ENCODE data around the gene AKR1A1. TPM values are rescaled to one million over a fixed set of nuclear protein-coding genes. Genes with fewer than 3 reads are reported as not detected.

The AKR1A1 gene
- polyA plus RNA-seq, 5 donors, result 138 to 154 (median 142) TPM

DNA sequence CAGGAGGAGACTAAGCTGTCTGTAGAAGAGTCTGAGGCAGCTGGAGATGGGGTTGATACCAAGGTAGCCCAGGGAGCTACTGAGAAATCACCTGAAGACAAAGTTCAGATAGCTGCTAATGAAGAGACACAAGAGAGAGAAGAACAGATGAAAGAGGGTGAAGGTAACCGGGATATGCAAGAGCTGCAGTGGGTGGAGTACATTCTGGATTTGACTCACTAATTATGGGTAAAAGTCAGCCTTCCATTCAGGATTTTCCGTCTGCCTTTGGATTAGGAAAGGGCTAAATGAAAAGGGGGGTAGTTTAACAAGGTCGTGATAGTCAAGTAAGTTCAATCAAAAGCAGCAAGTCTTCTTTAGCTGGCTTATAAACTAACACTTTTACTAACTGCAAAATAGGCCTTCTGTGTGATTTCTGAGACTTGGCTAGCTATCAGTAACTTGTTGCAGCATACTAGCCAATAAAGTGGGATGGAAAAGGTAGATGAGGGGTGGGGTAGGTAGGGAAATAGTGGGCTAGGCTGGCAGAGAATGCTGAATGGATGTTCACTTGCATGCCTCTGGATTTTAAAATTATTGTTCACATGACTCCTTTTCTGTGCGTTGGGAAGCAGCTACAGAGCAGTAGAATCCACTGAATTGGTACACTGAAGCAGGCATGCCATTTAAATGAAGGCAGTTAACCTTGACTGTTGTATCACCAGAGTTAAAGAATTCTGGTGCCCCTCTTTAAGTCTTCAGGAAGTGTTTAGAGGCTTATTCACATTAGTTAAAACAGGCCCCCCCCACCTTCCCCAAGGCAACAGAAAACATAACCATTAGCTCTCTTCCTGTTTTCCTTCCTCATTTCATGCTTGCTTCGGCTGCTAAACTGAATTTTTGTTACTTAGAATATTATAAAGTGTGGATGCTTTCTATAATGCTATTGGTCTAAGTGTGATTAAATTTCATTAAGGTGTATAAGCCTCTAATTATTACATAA is 57.8 kb downstream of the AKR1A1 start:
- DNase-seq, result no peak

GRCh38 chr1:45610589-45611226 is 60.1 kb downstream of the AKR1A1 start:
- no peak for DNase-seq

DNA sequence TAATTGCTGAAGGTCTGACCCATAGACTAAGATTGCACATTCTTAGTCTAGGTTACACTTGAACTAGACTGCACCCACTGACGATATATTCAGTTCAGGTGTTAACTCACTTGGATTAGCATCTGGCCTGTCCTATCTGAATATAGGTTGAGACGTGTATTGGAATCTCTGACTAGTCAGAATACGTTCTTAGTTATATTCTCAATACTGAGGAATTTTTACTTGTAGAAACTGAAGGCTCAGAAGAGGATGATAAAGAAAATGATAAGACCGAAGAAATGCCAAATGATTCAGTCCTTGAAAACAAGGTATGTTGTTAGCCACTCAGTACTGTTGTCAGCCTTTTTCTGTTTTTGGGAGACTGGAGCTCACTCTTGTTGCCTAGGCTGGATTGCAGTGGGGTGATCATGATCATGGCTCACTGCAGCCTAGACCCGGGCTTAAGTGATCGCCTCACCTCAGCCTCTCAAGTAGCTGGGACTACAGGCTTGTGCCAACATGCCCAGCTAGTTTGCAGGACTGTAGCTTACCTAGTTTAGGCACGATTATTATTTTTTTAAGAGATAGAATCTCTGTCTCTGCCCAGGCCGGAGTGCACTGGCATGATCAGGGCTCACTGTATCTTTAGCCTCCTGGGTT is 62.4 kb downstream of the AKR1A1 start:
- DNase-seq, result no peak

- DNase-seq, result no peak
Observed at GRCh38 chr1:45615885-45616284, 65.3 kb downstream of the AKR1A1 start.

DNA sequence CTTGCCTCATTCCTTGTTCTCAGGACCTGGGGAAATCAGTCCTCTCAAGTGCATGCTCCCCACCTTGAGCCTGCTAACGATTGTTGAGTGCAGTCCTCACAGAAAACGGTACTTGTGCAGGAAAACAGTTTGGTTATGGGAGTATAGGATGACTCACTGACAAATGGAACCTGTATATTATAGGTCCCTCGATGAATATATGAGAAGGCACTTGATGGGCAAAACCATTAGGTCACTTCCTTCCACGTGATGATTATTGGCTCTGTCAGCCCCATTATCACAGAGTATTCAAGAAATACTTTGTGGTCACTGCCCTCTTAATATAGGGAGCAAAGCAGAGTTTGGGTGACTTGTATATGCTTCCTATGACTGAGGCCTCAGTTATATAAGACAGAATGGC is 67.0 kb downstream of the AKR1A1 start:
- DNase-seq, result no peak

DNA sequence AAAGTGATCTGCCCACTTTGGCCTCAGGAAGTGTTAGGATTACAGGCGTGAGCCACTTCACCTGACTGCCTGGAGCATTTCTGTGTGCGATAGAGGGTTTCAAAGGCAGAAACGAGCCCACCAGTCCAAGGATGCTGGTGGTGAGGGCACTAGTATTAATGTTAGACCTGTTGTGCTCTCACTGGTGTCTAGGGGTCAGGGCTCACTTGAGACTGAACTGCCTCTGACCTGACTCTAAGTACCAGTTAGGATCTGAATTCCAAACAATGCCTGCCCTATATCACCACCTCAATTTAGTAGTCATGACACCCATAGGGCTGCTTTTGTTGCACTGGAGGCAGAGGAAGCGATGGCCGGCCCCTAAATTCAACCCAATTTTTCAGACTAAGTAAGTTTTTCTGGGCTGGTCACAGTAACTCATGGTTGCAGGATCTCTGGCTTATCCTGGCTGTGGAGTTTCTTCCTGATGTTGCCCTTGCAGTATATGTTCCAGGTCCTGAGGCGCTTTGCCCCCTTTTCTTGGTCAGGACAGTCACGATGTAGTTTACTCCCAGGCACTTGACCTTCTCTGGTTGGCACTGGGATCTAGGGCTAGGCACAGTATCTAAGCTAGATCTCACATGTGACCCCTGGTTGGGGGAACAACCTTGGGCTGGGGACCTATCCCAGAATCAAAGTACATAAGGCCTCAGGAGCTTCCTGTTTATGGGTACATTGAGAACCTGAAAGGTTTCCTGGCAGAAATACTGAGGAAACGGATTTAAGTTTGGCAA is 68.7 kb downstream of the AKR1A1 start:
- no peak for DNase-seq

Other genes starting within 250 kb of the AKR1A1 start
- gene HPDL, start 223.9 kb upstream of the AKR1A1 start, polyA plus RNA-seq (ENCODE audit: insufficient read depth in 1 of 5, insufficient read length in 5 of 5, low replicate concordance in 1 of 5), result 1 to 10 TPM; 1.1 to 2.1 (median 1.7) TPM
- gene TOE1, start 210.7 kb upstream of the AKR1A1 start, polyA plus RNA-seq (ENCODE audit: insufficient read depth in 1 of 5, insufficient read length in 5 of 5, low replicate concordance in 1 of 5), result 10 to 100 TPM; 12.4 to 13.7 (median 12.8) TPM
- gene MUTYH, start 210.4 kb upstream of the AKR1A1 start, polyA plus RNA-seq (ENCODE audit: insufficient read depth in 1 of 5, insufficient read length in 5 of 5, low replicate concordance in 1 of 5), result 10 to 100 TPM; 23.9 to 33.6 (median 32.3) TPM
- gene TESK2, start 59.7 kb upstream of the AKR1A1 start, polyA plus RNA-seq (ENCODE audit: insufficient read depth in 1 of 5, insufficient read length in 5 of 5, low replicate concordance in 1 of 5), result 10 to 100 TPM in 1 of 5 donors, 1 to 10 TPM in 4; 8.6 to 10.7 (median 9.2) TPM
- 1 to 10 TPM; 1.6 to 6.3 (median 5.1) TPM for gene CCDC163, start 50.8 kb upstream of the AKR1A1 start, polyA plus RNA-seq (ENCODE audit: insufficient read depth in 1 of 5, insufficient read length in 5 of 5, low replicate concordance in 1 of 5)
- gene MMACHC, start 50.5 kb upstream of the AKR1A1 start, polyA plus RNA-seq (ENCODE audit: insufficient read depth in 1 of 5, insufficient read length in 5 of 5, low replicate concordance in 1 of 5), result 10 to 100 TPM in 4 of 5 donors, 1 to 10 TPM in 1; 9.3 to 10.9 (median 10.4) TPM
- gene PRDX1, start 28.9 kb upstream of the AKR1A1 start, polyA plus RNA-seq (ENCODE audit: insufficient read depth in 1 of 5, insufficient read length in 5 of 5, low replicate concordance in 1 of 5), result 100 to 1,000 TPM; 220 to 266 (median 258) TPM
- gene NASP, start 33.2 kb downstream of the AKR1A1 start, polyA plus RNA-seq (ENCODE audit: insufficient read depth in 1 of 5, insufficient read length in 5 of 5, low replicate concordance in 1 of 5), result 100 to 1,000 TPM; 270 to 425 (median 352) TPM
- 10 to 100 TPM in 1 of 5 donors, 1 to 10 TPM in 4; 2.7 to 10.4 (median 8.7) TPM for gene CCDC17, start 73.2 kb downstream of the AKR1A1 start, polyA plus RNA-seq (ENCODE audit: insufficient read depth in 1 of 5, insufficient read length in 5 of 5, low replicate concordance in 1 of 5)
- 100 to 1,000 TPM in 4 of 5 donors, 10 to 100 TPM in 1; 87.8 to 131 (median 118) TPM for gene GPBP1L1, start 135.7 kb downstream of the AKR1A1 start, polyA plus RNA-seq (ENCODE audit: insufficient read depth in 1 of 5, insufficient read length in 5 of 5, low replicate concordance in 1 of 5)
- gene TMEM69, start 137.4 kb downstream of the AKR1A1 start, polyA plus RNA-seq (ENCODE audit: insufficient read depth in 1 of 5, insufficient read length in 5 of 5, low replicate concordance in 1 of 5), result 10 to 100 TPM; 33.3 to 59.1 (median 49.6) TPM
- 10 to 100 TPM; 19.2 to 23.9 (median 22.9) TPM for gene IPP, start 199.8 kb downstream of the AKR1A1 start, polyA plus RNA-seq (ENCODE audit: insufficient read depth in 1 of 5, insufficient read length in 5 of 5, low replicate concordance in 1 of 5)